ENCODE measurements around the gene SLC27A5. TPM values are rescaled to one million over a fixed set of nuclear protein-coding genes. Genes with fewer than 3 reads are reported as not detected.
A peak's percentile ranks its signal among the peaks of the same experiment; 100 is the strongest.

SLC27A5 gene
- total and polyA plus RNA-seq, 9 of the 15 experiments (the other 6 are each of a cell fraction or from before 2014, with no cell fraction given) = 42.2 to 318 (median 64.7) TPM

DNA sequence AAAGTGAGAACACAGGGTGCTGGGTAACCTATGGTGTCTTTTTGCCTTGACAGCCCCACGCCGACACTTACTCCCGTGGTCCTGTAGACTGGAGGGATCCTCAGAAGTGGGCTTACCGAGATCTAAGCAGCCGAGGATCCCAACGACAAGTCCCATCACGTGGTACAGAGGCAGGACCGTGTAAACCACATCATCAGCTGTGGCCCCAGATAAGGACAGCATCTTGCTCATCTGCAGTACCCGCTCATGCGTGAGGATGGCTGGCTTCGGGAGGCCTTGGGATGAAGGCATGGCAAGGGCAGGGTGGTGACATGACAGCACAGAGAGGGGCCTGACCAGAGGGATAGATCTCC is 2.1 kb downstream of the SLC27A5 start (continued):
- TF ChIP-seq, protein P1, sequence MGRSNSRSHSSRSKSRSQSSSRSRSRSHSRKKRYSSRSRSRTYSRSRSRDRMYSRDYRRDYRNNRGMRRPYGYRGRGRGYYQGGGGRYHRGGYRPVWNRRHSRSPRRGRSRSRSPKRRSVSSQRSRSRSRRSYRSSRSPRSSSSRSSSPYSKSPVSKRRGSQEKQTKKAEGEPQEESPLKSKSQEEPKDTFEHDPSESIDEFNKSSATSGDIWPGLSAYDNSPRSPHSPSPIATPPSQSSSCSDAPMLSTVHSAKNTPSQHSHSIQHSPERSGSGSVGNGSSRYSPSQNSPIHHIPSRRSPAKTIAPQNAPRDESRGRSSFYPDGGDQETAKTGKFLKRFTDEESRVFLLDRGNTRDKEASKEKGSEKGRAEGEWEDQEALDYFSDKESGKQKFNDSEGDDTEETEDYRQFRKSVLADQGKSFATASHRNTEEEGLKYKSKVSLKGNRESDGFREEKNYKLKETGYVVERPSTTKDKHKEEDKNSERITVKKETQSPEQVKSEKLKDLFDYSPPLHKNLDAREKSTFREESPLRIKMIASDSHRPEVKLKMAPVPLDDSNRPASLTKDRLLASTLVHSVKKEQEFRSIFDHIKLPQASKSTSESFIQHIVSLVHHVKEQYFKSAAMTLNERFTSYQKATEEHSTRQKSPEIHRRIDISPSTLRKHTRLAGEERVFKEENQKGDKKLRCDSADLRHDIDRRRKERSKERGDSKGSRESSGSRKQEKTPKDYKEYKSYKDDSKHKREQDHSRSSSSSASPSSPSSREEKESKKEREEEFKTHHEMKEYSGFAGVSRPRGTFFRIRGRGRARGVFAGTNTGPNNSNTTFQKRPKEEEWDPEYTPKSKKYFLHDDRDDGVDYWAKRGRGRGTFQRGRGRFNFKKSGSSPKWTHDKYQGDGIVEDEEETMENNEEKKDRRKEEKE (IDR thresholded peaks at IDR 0.05; ENCODE audit: borderline replicate concordance in 1 of 2, control insufficient read depth in 1 of 2, low read depth in 2 of 2, low read length in 1 of 2) = no peak
- TF ChIP-seq GTF2E2 (tag; IDR thresholded peaks at IDR 0.05) = 0 out of 2 replicates have a peak, but pooled peaks have one; percentile 35
- TF ChIP-seq ATF7 (IDR thresholded peaks at IDR 0.05) = no peak
- no peak for TF ChIP-seq ZNF586 (CRISPR knock-in tag; conservative IDR thresholded peaks at IDR 0.05)
- TF ChIP-seq GATA2 (CRISPR knock-in tag; IDR thresholded peaks at IDR 0.05) = peak; percentile 76
- 0 out of 2 replicates have a peak, but pooled peaks have one; percentile 23 for TF ChIP-seq HDAC2 (IDR thresholded peaks at IDR 0.05)
- TF ChIP-seq CREM (IDR thresholded peaks at IDR 0.05; ENCODE audit: low read depth) = peak; percentile 74
- TF ChIP-seq, protein P2, sequence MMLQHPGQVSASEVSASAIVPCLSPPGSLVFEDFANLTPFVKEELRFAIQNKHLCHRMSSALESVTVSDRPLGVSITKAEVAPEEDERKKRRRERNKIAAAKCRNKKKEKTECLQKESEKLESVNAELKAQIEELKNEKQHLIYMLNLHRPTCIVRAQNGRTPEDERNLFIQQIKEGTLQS (IDR thresholded peaks at IDR 0.05) = no peak
- TF ChIP-seq, protein P2 (CRISPR knock-in tag; conservative IDR thresholded peaks at IDR 0.05) = no peak
- TF ChIP-seq MYC (IDR thresholded peaks at IDR 0.05; ENCODE audit: low read depth, low read length) = 0 out of 2 replicates have a peak, but pooled peaks have one; percentile 16
- no peak for TF ChIP-seq MYC (CRISPR knock-in tag; IDR thresholded peaks at IDR 0.05; ENCODE audit: borderline replicate concordance, low read depth)
- TF ChIP-seq, protein P3, sequence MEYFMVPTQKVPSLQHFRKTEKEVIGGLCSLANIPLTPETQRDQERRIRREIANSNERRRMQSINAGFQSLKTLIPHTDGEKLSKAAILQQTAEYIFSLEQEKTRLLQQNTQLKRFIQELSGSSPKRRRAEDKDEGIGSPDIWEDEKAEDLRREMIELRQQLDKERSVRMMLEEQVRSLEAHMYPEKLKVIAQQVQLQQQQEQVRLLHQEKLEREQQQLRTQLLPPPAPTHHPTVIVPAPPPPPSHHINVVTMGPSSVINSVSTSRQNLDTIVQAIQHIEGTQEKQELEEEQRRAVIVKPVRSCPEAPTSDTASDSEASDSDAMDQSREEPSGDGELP (CRISPR knock-in tag; IDR thresholded peaks at IDR 0.05; ENCODE audit: borderline replicate concordance) = peak; percentile 100
- peak in 1 of 2 experiments; percentile 93; a peak in 2 of 4 replicates for TF ChIP-seq RCOR1 (IDR thresholded peaks at IDR 0.05; ENCODE audit: borderline replicate concordance in 1 of 2, low read depth in 2 of 2, low read length in 2 of 2)
- TF ChIP-seq ARID1B (IDR thresholded peaks at IDR 0.05) = peak; percentile 66; the same call in 1 of the 2 replicates
- no peak for TF ChIP-seq NR2F6 (CRISPR knock-in tag; IDR thresholded peaks at IDR 0.05)
- peak; percentile 75 for TF ChIP-seq CXXC5 (CRISPR knock-in tag; IDR thresholded peaks at IDR 0.05)
- TF ChIP-seq CHD1 (IDR thresholded peaks at IDR 0.05; ENCODE audit: low read length) = no peak
- TF ChIP-seq ZC3H11A (IDR thresholded peaks at IDR 0.05; ENCODE audit: low read depth, low read length) = no peak
- TF ChIP-seq, protein P4, sequence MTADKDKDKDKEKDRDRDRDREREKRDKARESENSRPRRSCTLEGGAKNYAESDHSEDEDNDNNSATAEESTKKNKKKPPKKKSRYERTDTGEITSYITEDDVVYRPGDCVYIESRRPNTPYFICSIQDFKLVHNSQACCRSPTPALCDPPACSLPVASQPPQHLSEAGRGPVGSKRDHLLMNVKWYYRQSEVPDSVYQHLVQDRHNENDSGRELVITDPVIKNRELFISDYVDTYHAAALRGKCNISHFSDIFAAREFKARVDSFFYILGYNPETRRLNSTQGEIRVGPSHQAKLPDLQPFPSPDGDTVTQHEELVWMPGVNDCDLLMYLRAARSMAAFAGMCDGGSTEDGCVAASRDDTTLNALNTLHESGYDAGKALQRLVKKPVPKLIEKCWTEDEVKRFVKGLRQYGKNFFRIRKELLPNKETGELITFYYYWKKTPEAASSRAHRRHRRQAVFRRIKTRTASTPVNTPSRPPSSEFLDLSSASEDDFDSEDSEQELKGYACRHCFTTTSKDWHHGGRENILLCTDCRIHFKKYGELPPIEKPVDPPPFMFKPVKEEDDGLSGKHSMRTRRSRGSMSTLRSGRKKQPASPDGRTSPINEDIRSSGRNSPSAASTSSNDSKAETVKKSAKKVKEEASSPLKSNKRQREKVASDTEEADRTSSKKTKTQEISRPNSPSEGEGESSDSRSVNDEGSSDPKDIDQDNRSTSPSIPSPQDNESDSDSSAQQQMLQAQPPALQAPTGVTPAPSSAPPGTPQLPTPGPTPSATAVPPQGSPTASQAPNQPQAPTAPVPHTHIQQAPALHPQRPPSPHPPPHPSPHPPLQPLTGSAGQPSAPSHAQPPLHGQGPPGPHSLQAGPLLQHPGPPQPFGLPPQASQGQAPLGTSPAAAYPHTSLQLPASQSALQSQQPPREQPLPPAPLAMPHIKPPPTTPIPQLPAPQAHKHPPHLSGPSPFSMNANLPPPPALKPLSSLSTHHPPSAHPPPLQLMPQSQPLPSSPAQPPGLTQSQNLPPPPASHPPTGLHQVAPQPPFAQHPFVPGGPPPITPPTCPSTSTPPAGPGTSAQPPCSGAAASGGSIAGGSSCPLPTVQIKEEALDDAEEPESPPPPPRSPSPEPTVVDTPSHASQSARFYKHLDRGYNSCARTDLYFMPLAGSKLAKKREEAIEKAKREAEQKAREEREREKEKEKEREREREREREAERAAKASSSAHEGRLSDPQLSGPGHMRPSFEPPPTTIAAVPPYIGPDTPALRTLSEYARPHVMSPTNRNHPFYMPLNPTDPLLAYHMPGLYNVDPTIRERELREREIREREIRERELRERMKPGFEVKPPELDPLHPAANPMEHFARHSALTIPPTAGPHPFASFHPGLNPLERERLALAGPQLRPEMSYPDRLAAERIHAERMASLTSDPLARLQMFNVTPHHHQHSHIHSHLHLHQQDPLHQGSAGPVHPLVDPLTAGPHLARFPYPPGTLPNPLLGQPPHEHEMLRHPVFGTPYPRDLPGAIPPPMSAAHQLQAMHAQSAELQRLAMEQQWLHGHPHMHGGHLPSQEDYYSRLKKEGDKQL (CRISPR knock-in tag; IDR thresholded peaks at IDR 0.05; ENCODE audit: borderline replicate concordance) = no peak

All from K562 (cell line).